GM20000 (cell line): ENCODE data around the gene RPS19BP1.

Experiments
- DNase-seq: peaks from one replicate; pipeline ENCODE4 v3.0.0; 2012; ENCODE audit warnings: low spot score
- CTCF ChIP-seq: IDR thresholded peaks from 2 replicates; pipeline ENCODE4 v1.5.1; 2012; ENCODE audit warnings: mild to moderate bottlenecking, control low read depth; ENCODE audit errors: extremely low read depth, missing control alignments

The RPS19BP1 gene

GRCh38 chr22:39503630-39504029, 28.9 kb downstream of the RPS19BP1 start:
- DNase-seq, result no peak
- TF ChIP-seq CTCF, result no peak

DNA sequence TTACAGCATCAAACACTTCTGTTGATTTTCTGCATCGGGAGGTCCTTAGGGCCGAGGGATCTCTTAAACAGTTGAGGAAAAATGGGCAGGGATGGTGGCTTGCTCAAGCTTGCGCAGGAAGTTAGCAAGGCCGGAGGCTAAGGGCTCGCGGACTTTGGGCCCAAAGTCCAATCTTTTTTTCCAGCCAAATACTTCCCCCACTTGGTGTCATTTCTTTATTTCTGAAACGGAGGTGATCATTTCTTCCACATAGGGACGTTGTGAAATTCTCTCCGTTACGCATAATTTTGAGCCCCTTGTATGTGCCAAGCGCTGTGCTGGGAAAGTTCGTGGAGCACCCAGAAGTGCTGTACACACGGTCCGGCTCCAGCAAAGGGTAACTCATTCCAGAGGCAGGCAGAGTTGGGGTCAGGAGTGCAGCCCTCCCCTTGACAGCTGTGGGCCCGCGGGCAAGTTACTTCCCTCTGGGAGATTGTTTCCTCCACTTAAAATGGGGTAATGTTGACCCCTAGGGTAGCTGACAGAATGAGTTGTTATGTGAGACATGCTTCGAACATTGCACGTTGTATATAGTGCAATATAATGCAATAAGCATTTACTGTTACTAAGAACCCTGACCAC, 29.6 kb downstream of the RPS19BP1 start:
- no peak for DNase-seq
- TF ChIP-seq CTCF, result no peak

DNA sequence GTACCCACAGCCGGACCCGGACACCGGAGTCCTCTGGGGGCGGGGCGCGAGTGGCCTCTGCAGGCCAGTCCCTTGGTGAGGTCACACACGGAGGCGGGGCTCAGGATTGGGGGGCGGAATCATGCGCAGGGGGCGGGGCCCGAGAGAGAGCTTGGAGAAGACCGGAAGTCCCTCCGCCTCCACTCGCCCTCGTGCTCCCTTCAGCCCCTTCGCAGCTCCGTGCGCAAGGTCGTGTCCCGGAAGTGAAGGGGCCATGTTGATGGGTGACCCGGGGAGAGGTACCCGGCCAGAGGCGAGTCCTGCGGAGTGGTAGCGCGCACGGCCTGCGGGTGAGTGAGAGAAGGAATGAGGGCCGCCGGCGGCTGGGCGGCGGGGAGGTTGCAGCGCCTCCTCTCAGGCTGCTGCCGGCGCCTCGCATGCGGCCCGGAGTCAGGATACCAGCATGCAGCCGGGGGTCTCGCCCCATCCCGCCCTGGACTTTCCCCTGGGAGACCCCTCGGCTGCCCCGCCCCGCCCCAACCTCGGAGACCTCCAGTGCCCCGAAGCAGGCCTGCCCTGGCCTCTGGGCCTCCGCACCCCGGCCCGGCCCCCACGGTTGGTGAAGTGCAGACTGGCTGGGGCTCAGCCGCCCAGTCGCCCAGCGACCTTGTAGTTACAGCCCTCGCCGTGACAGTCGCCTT, 30.3 kb downstream of the RPS19BP1 start, which contains the start of gene MIEF1:
MIEF1 (plus strand) TSS at position 182 of the 680 bp plus-strand sequence. CDS start 9,005 bp downstream, outside the sequence.
- DNase-seq, result peak; percentile 97
- no peak for TF ChIP-seq CTCF

DNA sequence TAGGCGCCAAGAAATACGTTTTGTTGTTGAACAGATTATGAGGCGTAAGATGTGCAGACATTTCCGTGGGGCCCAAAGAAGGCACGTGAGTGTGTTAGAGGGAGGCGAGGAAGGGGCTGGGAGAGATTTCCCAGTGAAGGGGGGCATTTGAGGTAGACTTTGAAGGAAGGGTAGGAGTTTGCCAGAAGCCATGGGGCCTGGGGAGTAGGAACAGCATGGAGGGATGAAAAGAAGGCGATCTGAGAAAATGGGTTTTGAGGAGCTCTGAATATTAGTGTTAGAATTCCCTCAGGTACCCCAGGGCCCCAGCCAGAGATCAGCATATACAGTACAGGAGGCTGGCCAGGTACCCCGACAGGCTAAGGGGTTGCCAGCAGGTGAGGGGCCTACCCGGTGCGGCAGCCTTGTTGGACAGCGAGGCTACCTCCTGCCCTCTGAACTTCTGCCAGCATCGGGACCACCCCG, 30.9 kb downstream of the RPS19BP1 start:
- DNase-seq, result no peak
- TF ChIP-seq CTCF, result no peak

DNA sequence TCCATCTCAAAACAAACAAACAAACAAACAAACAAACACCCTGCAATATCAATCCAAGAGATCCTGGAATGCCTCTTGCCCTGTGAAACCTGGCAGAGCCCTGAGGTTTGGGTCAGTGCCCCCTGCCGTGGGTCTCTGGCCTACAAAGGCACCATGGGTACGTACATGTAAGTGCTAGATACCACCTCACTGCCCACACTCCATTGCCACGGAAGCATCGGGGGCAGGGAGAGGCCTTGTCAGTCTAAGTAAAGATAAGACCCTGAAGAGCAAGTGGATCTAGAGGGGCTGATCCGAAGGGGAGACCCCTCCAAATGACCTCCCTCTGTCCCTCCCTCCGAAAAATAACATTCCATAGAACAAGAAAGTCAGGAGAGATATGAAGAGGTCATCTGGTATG, 32.4 kb downstream of the RPS19BP1 start:
- TF ChIP-seq CTCF, result no peak

GRCh38 chr22:39498802-39499201, 33.7 kb downstream of the RPS19BP1 start:
- no peak for DNase-seq
- TF ChIP-seq CTCF, result no peak

More for the DNA sequence above, 32.4 kb downstream of the RPS19BP1 start:
- DNase-seq, result no peak

DNA sequence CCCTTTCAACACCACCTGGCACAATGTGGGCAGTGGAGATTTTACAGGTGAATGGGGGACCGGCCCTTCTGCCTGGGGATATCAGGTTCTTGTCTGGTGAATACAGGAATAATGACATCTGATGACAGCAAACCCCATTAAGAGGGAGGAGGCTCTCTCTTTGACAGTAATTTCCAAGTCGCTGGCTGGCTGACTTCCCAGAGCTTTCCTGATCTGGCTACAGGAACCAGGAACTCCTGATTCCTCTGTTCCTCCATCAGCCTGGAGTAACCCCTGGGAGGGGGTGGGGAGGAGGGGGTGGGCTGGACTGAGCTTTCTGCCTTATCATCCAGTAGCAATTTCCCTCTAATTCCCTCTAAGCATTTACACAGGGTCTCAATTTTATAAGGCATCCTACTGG, 34.2 kb downstream of the RPS19BP1 start:
- DNase-seq, result no peak
- no peak for TF ChIP-seq CTCF
